Lower leg skin (tissue), 3 donors: ENCODE results near the gene SLC9C1.

Source experiments
- POLR2A ChIP-seq, 2 donors: fragments of 450-650 bp; IDR thresholded peaks; one replicate each; pipeline ENCODE4 v1.6.1; 2016 to 2017; ENCODE audit warnings: antibody characterized with exemption in 2 of 2, mild to moderate bottlenecking in 1 of 2, moderate library complexity in 1 of 2
- TF ChIP-seq, protein P1 (sequence below), 3 donors: fragments of 450-650 bp; IDR thresholded peaks; one replicate each; pipeline ENCODE4 v1.5.1; 2016; ENCODE audit warnings: antibody characterized with exemption in 3 of 3, mild to moderate bottlenecking in 3 of 3, moderate library complexity in 2 of 3

- TF ChIP-seq, protein P1, sequence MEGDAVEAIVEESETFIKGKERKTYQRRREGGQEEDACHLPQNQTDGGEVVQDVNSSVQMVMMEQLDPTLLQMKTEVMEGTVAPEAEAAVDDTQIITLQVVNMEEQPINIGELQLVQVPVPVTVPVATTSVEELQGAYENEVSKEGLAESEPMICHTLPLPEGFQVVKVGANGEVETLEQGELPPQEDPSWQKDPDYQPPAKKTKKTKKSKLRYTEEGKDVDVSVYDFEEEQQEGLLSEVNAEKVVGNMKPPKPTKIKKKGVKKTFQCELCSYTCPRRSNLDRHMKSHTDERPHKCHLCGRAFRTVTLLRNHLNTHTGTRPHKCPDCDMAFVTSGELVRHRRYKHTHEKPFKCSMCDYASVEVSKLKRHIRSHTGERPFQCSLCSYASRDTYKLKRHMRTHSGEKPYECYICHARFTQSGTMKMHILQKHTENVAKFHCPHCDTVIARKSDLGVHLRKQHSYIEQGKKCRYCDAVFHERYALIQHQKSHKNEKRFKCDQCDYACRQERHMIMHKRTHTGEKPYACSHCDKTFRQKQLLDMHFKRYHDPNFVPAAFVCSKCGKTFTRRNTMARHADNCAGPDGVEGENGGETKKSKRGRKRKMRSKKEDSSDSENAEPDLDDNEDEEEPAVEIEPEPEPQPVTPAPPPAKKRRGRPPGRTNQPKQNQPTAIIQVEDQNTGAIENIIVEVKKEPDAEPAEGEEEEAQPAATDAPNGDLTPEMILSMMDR (IDR thresholded peaks at IDR 0.05): no peak
- no peak for TF ChIP-seq POLR2A (IDR thresholded peaks at IDR 0.05)
Observed at GRCh38 chr3:112199622-112200316, 94.2 kb downstream of the SLC9C1 start.
